ENCODE results near the gene FBLN1.
"Not testable (repeated sequence)": the region's sequence is repeated elsewhere in the genome, so short reads cannot be mapped to it uniquely, and the experiment has no call there.

The FBLN1 gene

GRCh38 chr22:45475063-45475747 lies 27.5 kb upstream of the FBLN1 start:
- DNase-seq (ENCODE audit: low read depth, low spot score), result no peak

GRCh38 chr22:45475851-45476514 lies 26.7 kb upstream of the FBLN1 start:
- DNase-seq (ENCODE audit: low read depth, low spot score), result no peak
- H3K4me3 ChIP-seq (ENCODE audit: low read length), result no peak overlapping the region

More at GRCh38 chr22:45475063-45475747, 27.5 kb upstream of the FBLN1 start:
- no peak overlapping the region for H3K4me3 ChIP-seq (ENCODE audit: low read length)

GRCh38 chr22:45476814-45477213 lies 25.9 kb upstream of the FBLN1 start:
- no peak for DNase-seq (ENCODE audit: low read depth, low spot score)
- H3K4me3 ChIP-seq (ENCODE audit: low read length), result no peak overlapping the region

GRCh38 chr22:45477366-45478107 lies 25.1 kb upstream of the FBLN1 start:
- H3K4me3 ChIP-seq (ENCODE audit: low read length), result no peak overlapping the region
- no peak for DNase-seq (ENCODE audit: low read depth, low spot score)

GRCh38 chr22:45478108-45478771 lies 24.4 kb upstream of the FBLN1 start:
- H3K4me3 ChIP-seq (ENCODE audit: low read length), result no peak overlapping the region

GRCh38 chr22:45480717-45481116 lies 22.0 kb upstream of the FBLN1 start:
- no peak overlapping the region for H3K4me3 ChIP-seq (ENCODE audit: low read length)
- DNase-seq (ENCODE audit: low read depth, low spot score), result no peak

More at GRCh38 chr22:45478108-45478771, 24.4 kb upstream of the FBLN1 start:
- DNase-seq (ENCODE audit: low read depth, low spot score), result no peak

- no peak overlapping the region for H3K4me3 ChIP-seq (ENCODE audit: low read length)
Observed at GRCh38 chr22:45481661-45482060, 21.0 kb upstream of the FBLN1 start.

GRCh38 chr22:45482169-45482568 lies 20.5 kb upstream of the FBLN1 start:
- H3K4me3 ChIP-seq (ENCODE audit: low read length), result no peak overlapping the region
- no peak for DNase-seq (ENCODE audit: low read depth, low spot score)

More at GRCh38 chr22:45481661-45482060, 21.0 kb upstream of the FBLN1 start:
- DNase-seq (ENCODE audit: low read depth, low spot score), result no peak

- no peak overlapping the region for H3K4me3 ChIP-seq (ENCODE audit: low read length)
- no peak for DNase-seq (ENCODE audit: low read depth, low spot score)
Observed at GRCh38 chr22:45483319-45483718, 19.4 kb upstream of the FBLN1 start.

GRCh38 chr22:45483918-45484499 lies 18.7 kb upstream of the FBLN1 start:
- DNase-seq (ENCODE audit: low read depth, low spot score), result no peak
- H3K4me3 ChIP-seq (ENCODE audit: low read length), result no peak overlapping the region

GRCh38 chr22:45484742-45485141 lies 17.9 kb upstream of the FBLN1 start:
- no peak overlapping the region for H3K4me3 ChIP-seq (ENCODE audit: low read length)
- no peak for DNase-seq (ENCODE audit: low read depth, low spot score)

GRCh38 chr22:45485261-45485660 lies 17.4 kb upstream of the FBLN1 start:
- H3K4me3 ChIP-seq (ENCODE audit: low read length), result no peak overlapping the region
- no peak for DNase-seq (ENCODE audit: low read depth, low spot score)

GRCh38 chr22:45488764-45489370 lies 13.8 kb upstream of the FBLN1 start:
- DNase-seq (ENCODE audit: low read depth, low spot score), result no peak
- H3K4me3 ChIP-seq (ENCODE audit: low read length), result no peak overlapping the region

- no peak overlapping the region for H3K4me3 ChIP-seq (ENCODE audit: low read length)
Observed at GRCh38 chr22:45490836-45491235, 11.8 kb upstream of the FBLN1 start.

GRCh38 chr22:45491841-45492240 lies 10.8 kb upstream of the FBLN1 start:
- no peak for DNase-seq (ENCODE audit: low read depth, low spot score)
- H3K4me3 ChIP-seq (ENCODE audit: low read length), result no peak overlapping the region

More at GRCh38 chr22:45490836-45491235, 11.8 kb upstream of the FBLN1 start:
- DNase-seq (ENCODE audit: low read depth, low spot score), result no peak

- no peak overlapping the region for H3K4me3 ChIP-seq (ENCODE audit: low read length)
- DNase-seq (ENCODE audit: low read depth, low spot score), result no peak
Observed at GRCh38 chr22:45493286-45493771, 9.4 kb upstream of the FBLN1 start.

GRCh38 chr22:45494306-45494705 lies 8.4 kb upstream of the FBLN1 start:
- not testable (repeated sequence) for H3K4me3 ChIP-seq (ENCODE audit: low read length); DNase-seq (ENCODE audit: low read depth, low spot score)

- not testable (repeated sequence) for H3K4me3 ChIP-seq (ENCODE audit: low read length); DNase-seq (ENCODE audit: low read depth, low spot score)
Observed at GRCh38 chr22:45495616-45496015, 7.1 kb upstream of the FBLN1 start.
